A549 (cell line): Measurements from ENCODE around the gene ADNP2. TPM values are rescaled to one million over a fixed set of nuclear protein-coding genes. Genes with fewer than 3 reads are reported as not detected.

Source experiments
- ATAC-seq, 2 experiments: fragments of 200-7000 bp in 1 of 2; fragments of >200 bp in 1 of 2; cut with Nextera tagmentation in 1 of 2; cut with Tn5 transposase in 1 of 2; 3 replicates each; pipeline versions ENCODE4 v1.8.0 to v1.9.1; 2018 to 2020; ENCODE audit warnings: mild to moderate bottlenecking in 1 of 2, moderate library complexity in 1 of 2
- CTCF ChIA-PET: fragments of 300-600 bp; sonication (Branson Sonifier 250); formaldehyde crosslinking; extraction: SDS; loops from one replicate; lab custom pipeline; 2021; ENCODE audit warnings: antibody characterized with exemption, inconsistent platforms; lab: Yijun Ruan, JAX
- POLR2A ChIA-PET: fragments of 350-600 bp; formaldehyde crosslinking; extraction: SDS; loops from one replicate; lab custom pipeline; 2021; ENCODE audit warnings: antibody characterized with exemption, inconsistent platforms; lab: Yijun Ruan, JAX
- DNase-seq, 2 experiments: peaks; one replicate each; pipeline versions ENCODE4 v3.0.0 to v3.0.0-alpha.2; 2011 to 2016; ENCODE audit warnings: low read depth in 1 of 2, low spot score in 1 of 2
- FAIRE-seq: peaks from 2 replicates; lab custom pipeline; 2011; peaks lifted over from hg19 to GRCh38; lab: Jason Lieb, UNC
- H3K27ac ChIP-seq, 2 experiments: fragments of >200 bp; sonication (Bioruptor Twin); formaldehyde crosslinking; 3 replicates each; pipeline ENCODE4 v1.5.1; 2016 to 2017
- H3K4me1 ChIP-seq: fragments of >200 bp; sonication (Bioruptor Twin); formaldehyde crosslinking; 3 replicates; pipeline ENCODE4 v1.6.1; 2016
- H3K4me2 ChIP-seq: fragments of >200 bp; sonication (Bioruptor Twin); formaldehyde crosslinking; 3 replicates; pipeline ENCODE4 v1.6.1; 2016
- H3K4me3 ChIP-seq: fragments of >200 bp; sonication (Bioruptor Twin); formaldehyde crosslinking; 3 replicates; pipeline ENCODE4 v1.5.1; 2016
- H3K9me3 ChIP-seq: fragments of >200 bp; sonication (Bioruptor Twin); formaldehyde crosslinking; 3 replicates; pipeline ENCODE4 v1.6.1; 2016
- ATOH8 ChIP-seq: fragments of 250-450 bp; sonication (Bioruptor Pico); IDR thresholded peaks from 2 replicates; pipeline ENCODE4 v1.5.0; 2020; ENCODE audit warnings: low read depth, mild to moderate bottlenecking, moderate library complexity
- BHLHE40 ChIP-seq: IDR thresholded peaks from 2 replicates; pipeline ENCODE4 v1.6.1; 2012; ENCODE audit warnings: low read depth, low read length, inconsistent platforms
- CBX2 ChIP-seq: fragments of 200-600 bp; sonication (generic); IDR thresholded peaks from 2 replicates; pipeline ENCODE4 v1.6.1; 2016; ENCODE audit warnings: low read depth, mild to moderate bottlenecking, borderline replicate concordance
- EHMT2 ChIP-seq: fragments of 200-600 bp; sonication (generic); IDR thresholded peaks from 2 replicates; pipeline ENCODE4 v1.6.1; 2016; ENCODE audit warnings: antibody characterized with exemption, low read depth, mild to moderate bottlenecking, moderate library complexity
- ELK1 ChIP-seq: fragments of 150-350 bp; IDR thresholded peaks from 2 replicates; pipeline ENCODE4 v1.6.1; 2014; ENCODE audit warnings: low read depth, mild to moderate bottlenecking, low read length
- FOXS1 ChIP-seq: fragments of 250-450 bp; sonication (Bioruptor Pico); IDR thresholded peaks from 2 replicates; pipeline ENCODE4 v1.5.0; 2020; ENCODE audit warnings: mild to moderate bottlenecking, moderate library complexity
- HDAC2 ChIP-seq: fragments of 200-600 bp; sonication (generic); IDR thresholded peaks from 2 replicates; pipeline ENCODE4 v1.6.1; 2016
- HMGXB4 ChIP-seq: fragments of 250-450 bp; sonication (Bioruptor Pico); IDR thresholded peaks from 2 replicates; pipeline ENCODE4 v1.5.0; 2021; ENCODE audit warnings: mild to moderate bottlenecking, moderate library complexity, borderline replicate concordance
- HOXA7 ChIP-seq: fragments of 250-450 bp; sonication (Bioruptor Pico); IDR thresholded peaks from 2 replicates; pipeline ENCODE4 v1.5.0; 2020; ENCODE audit warnings: mild to moderate bottlenecking, moderate library complexity
- JUNB ChIP-seq: fragments of >200 bp; sonication (Bioruptor Twin); formaldehyde crosslinking; IDR thresholded peaks from 2 replicates; pipeline ENCODE4 v1.6.1; 2016
- KDM5A ChIP-seq: fragments of 200-600 bp; sonication (generic); IDR thresholded peaks from 2 replicates; pipeline ENCODE4 v1.6.1; 2016; ENCODE audit warnings: antibody characterized with exemption, mild to moderate bottlenecking
- MAFK ChIP-seq: fragments of 450-650 bp; IDR thresholded peaks from 2 replicates; pipeline ENCODE4 v1.6.1; 2014; ENCODE audit not compliant: partially characterized antibody
- MAX ChIP-seq: IDR thresholded peaks from 2 replicates; pipeline ENCODE4 v1.6.1; 2012
- POLR2A ChIP-seq: IDR thresholded peaks from 2 replicates; pipeline ENCODE4 v1.6.1; 2012; ENCODE audit warnings: mild to moderate bottlenecking, low read length
- POLR2AphosphoS2 ChIP-seq: conservative IDR thresholded peaks from 2 replicates; pipeline ENCODE4 v1.6.1; 2012; ENCODE audit warnings: low read length, improper control_type of control experiment, inconsistent platforms
- RAD21 ChIP-seq, 2 experiments: fragments of >200 bp in 1 of 2; sonication (Bioruptor Twin) in 1 of 2; formaldehyde crosslinking in 1 of 2; IDR thresholded peaks in 1 of 2; conservative IDR thresholded peaks in 1 of 2; 2 replicates in 1 of 2; 3 replicates in 1 of 2; pipeline ENCODE4 v1.6.1; 2012 to 2018; ENCODE audit warnings: inconsistent platforms in 1 of 2
- RARB ChIP-seq: fragments of 250-450 bp; sonication (Bioruptor Pico); IDR thresholded peaks from 2 replicates; pipeline ENCODE4 v1.8.0; 2021; ENCODE audit warnings: mild to moderate bottlenecking, moderate library complexity
- RCOR1 ChIP-seq: fragments of 150-350 bp; IDR thresholded peaks from 2 replicates; pipeline ENCODE4 v1.6.1; 2014; ENCODE audit warnings: antibody characterized with exemption, low read length, low read depth
- TFCP2L1 ChIP-seq: fragments of 250-450 bp; sonication (Bioruptor Pico); IDR thresholded peaks from 2 replicates; pipeline ENCODE4 v1.5.0; 2021; ENCODE audit warnings: mild to moderate bottlenecking
- ZFP36 ChIP-seq: fragments of 450-650 bp; IDR thresholded peaks from 2 replicates; pipeline ENCODE4 v1.6.1; 2014; ENCODE audit warnings: borderline replicate concordance; ENCODE audit not compliant: partially characterized antibody
- WGBS: methylation state at CpG from one replicate; pipeline ENCODE4 v1.1.6; 2017; ENCODE audit errors: missing lambda C conversion rate; 5-methylcytosine and 5-hydroxymethylcytosine counted together
- polyA plus RNA-seq, 4 experiments: library from polyadenylated mRNA; depleted of rRNA in 3 of 4; stranded (reverse); fragments of >200 nt; fragmentation: RNase III in 1 of 4; extraction: RNeasy Plus Mini Kit Qiagen cat#74134 plus additional on column Dnase treatment in 1 of 4; gene quantifications; 2 replicates in 3 of 4; 3 replicates in 1 of 4; pipeline ENCODE4 v1.2.3, GENCODE V29; 2011 to 2017

ADNP2 gene
- polyA plus RNA-seq, 2 of the 4 experiments (the other 2 are of a cell fraction), result 9.8 to 9.9 TPM

GRCh38 chr18:80183273-80184050 lies 74.4 kb downstream of the ADNP2 start:
- 71% methylated on average over 13 of the region's 13 CpGs for WGBS

GRCh38 chr18:80184243-80184772 lies 75.2 kb downstream of the ADNP2 start:
- CTCF ChIA-PET, result interaction anchor here (0.7 to 2.0 kb wide), 2 partner anchors 14 to 27 kb away, joined by 3 to 5 read pairs; no protein-coding TSS in a partner anchor
- H3K4me1 ChIP-seq, result no peaks in the 10 kb centered on the region
- FAIRE-seq, result no peak
- no peaks in the 10 kb centered on the region for H3K9me3 ChIP-seq
- H3K27ac ChIP-seq, result no peak overlapping the region
- no peak overlapping the region for H3K4me2 ChIP-seq
- DNase-seq, result no peak
- TF ChIP-seq JUNB (no peak), MAFK (no peak)
- POLR2A ChIA-PET, result no interaction called here
- no peak overlapping the region for H3K4me3 ChIP-seq
- 94% methylated on average over 7 of the region's 26 CpGs for WGBS
- ATAC-seq, result no peak

More at GRCh38 chr18:80183273-80184050, 74.4 kb downstream of the ADNP2 start:
- no peak for ATAC-seq
- POLR2A ChIA-PET, result no interaction called here
- CTCF ChIA-PET, result interaction anchor here (0.7 to 3.4 kb wide), 3 partner anchors 13 to 26 kb away, joined by 3 to 7 read pairs (median 5); no protein-coding TSS in a partner anchor
- DNase-seq, result no peak
- no peak for FAIRE-seq
- Histone ChIP-seq H3K9me3 (no peaks in the 10 kb centered on the region), H3K4me2 (no peak overlapping the region), H3K4me1 (no peaks in the 10 kb centered on the region), H3K4me3 (no peak overlapping the region), H3K27ac (no peak overlapping the region)
- TF ChIP-seq HMGXB4 (no peak), EHMT2 (no peak), HOXA7 (CRISPR knock-in tag) (no peak), HDAC2 (no peak), KDM5A (no peak), ATOH8 (no peak), CBX2 (no peak), RAD21 (conservative IDR thresholded peaks at IDR 0.05 in 1 of 2, IDR thresholded peaks at IDR 0.05 in 1 of 2) (no peak), TFCP2L1 (CRISPR knock-in tag) (no peak), ZFP36 (no peak), RCOR1 (no peak), POLR2A (no peak), POLR2AphosphoS2 (no peak), ELK1 (no peak), RARB (CRISPR knock-in tag) (no peak), BHLHE40 (no peak), MAX (no peak), FOXS1 (no peak)
